H1 (cell line): ENCODE measurements around the gene ARHGAP8. TPM values are rescaled to one million over a fixed set of nuclear protein-coding genes. Genes with fewer than 3 reads are reported as not detected.

Experiments used
- CTCF ChIA-PET: fragments of 300-600 bp; sonication (Branson Sonifier 250); formaldehyde crosslinking; loops from one replicate; lab custom pipeline; 2021; ENCODE audit not compliant: partially characterized antibody; lab: Charles Lee
- POLR2A ChIA-PET: fragments of 300-600 bp; sonication (Branson Sonifier 250); formaldehyde crosslinking; loops from one replicate; lab custom pipeline; 2021; ENCODE audit warnings: inconsistent platforms; ENCODE audit not compliant: partially characterized antibody; lab: Charles Lee
- DNase-seq, 2 experiments: peaks; one replicate each; pipeline versions ENCODE4 v3.0.0 to v3.0.0-alpha.2; 2010 to 2022; ENCODE audit warnings: low spot score in 2 of 2, low read depth in 1 of 2, mixed read lengths in 1 of 2
- FAIRE-seq: peaks from 2 replicates; lab custom pipeline; 2011; peaks lifted over from hg19 to GRCh38; lab: Jason Lieb, UNC
- H2AFZ ChIP-seq: 2 replicates; pipeline ENCODE4 v1.8.1; 2012; ENCODE audit warnings: low read length, inconsistent platforms
- H2AK5ac ChIP-seq: 2 replicates; pipeline ENCODE4 v1.6.1; 2013; ENCODE audit warnings: low read depth, low read length
- H2BK120ac ChIP-seq: replicated peaks from 2 replicates; pipeline ENCODE3; 2013; ENCODE audit warnings: low read depth, low read length, inconsistent platforms
- H2BK12ac ChIP-seq: 2 replicates; pipeline ENCODE4 v1.6.1; 2013; ENCODE audit warnings: low read depth, low read length
- H2BK15ac ChIP-seq: 2 replicates; pipeline ENCODE4 v1.6.1; 2013; ENCODE audit warnings: low read length
- H2BK20ac ChIP-seq: 2 replicates; pipeline ENCODE4 v1.6.1; 2013; ENCODE audit warnings: low read length
- H2BK5ac ChIP-seq: 2 replicates; pipeline ENCODE4 v1.6.1; 2013; ENCODE audit warnings: low read depth, low read length
- H3K14ac ChIP-seq: 2 replicates; pipeline ENCODE4 v1.6.1; 2013; ENCODE audit warnings: inconsistent platforms; ENCODE audit not compliant: insufficient read length
- H3K18ac ChIP-seq: 2 replicates; pipeline ENCODE4 v1.6.1; 2013; ENCODE audit warnings: low read length; ENCODE audit errors: extremely low read depth
- H3K23ac ChIP-seq: 2 replicates; pipeline ENCODE4 v1.6.1; 2013; ENCODE audit warnings: inconsistent platforms; ENCODE audit not compliant: insufficient read length
- H3K23me2 ChIP-seq: 2 replicates; pipeline ENCODE4 v1.6.1; 2013; ENCODE audit warnings: low read depth, low read length
- H3K27ac ChIP-seq: 2 replicates; pipeline ENCODE4 v1.6.1; 2011; ENCODE audit warnings: low read depth, low read length, inconsistent platforms
- H3K27me3 ChIP-seq, 4 experiments: replicated peaks in 1 of 4; 1 replicate in 1 of 4; 2 replicates in 3 of 4; pipeline versions ENCODE4 v1.6.1 to v1.8.1; 2011 to 2013; ENCODE audit warnings: low read length in 3 of 4, mild to moderate bottlenecking in 3 of 4, inconsistent platforms in 2 of 4, mixed read lengths in 2 of 4, moderate library complexity in 1 of 4; ENCODE audit not compliant: control insufficient read depth in 3 of 4, insufficient read depth in 3 of 4; ENCODE audit errors: extremely low read depth in 1 of 4
- H3K36me3 ChIP-seq, 4 experiments: 2 replicates each; pipeline versions ENCODE4 v1.6.1 to v1.8.1; 2011 to 2013; ENCODE audit warnings: mild to moderate bottlenecking in 4 of 4, low read length in 3 of 4, moderate library complexity in 2 of 4, control low read depth in 1 of 4, inconsistent platforms in 1 of 4; ENCODE audit not compliant: insufficient read depth in 4 of 4, control insufficient read depth in 2 of 4
- H3K4ac ChIP-seq: replicated peaks from 2 replicates; pipeline ENCODE3; 2013; ENCODE audit warnings: low read length, low read depth, mixed read lengths, inconsistent platforms; ENCODE audit not compliant: insufficient read length
- H3K4me1 ChIP-seq, 4 experiments: replicated peaks in 1 of 4; 1 replicate in 1 of 4; 2 replicates in 3 of 4; pipeline versions ENCODE4 v1.6.1 to v1.8.1; 2011 to 2013; ENCODE audit warnings: low read length in 3 of 4, inconsistent platforms in 2 of 4, mixed read lengths in 1 of 4; ENCODE audit not compliant: insufficient read depth in 4 of 4, control insufficient read depth in 3 of 4
- H3K4me2 ChIP-seq, 2 experiments: 2 replicates each; pipeline versions ENCODE4 v1.6.1 to v1.8.1; 2011 to 2013; ENCODE audit warnings: low read depth in 2 of 2, low read length in 2 of 2, control low read depth in 1 of 2, inconsistent platforms in 1 of 2, mild to moderate bottlenecking in 1 of 2; ENCODE audit not compliant: insufficient read depth in 1 of 2
- H3K4me3 ChIP-seq, 4 experiments: fragments of 200-600, 300-600 bp in 1 of 4; sonication (generic), shearing (Covaris generic), sonication (Bioruptor Twin) in 1 of 4; 2 replicates each; pipeline versions ENCODE4 v1.5.1 to v1.8.1; 2011 to 2016; ENCODE audit warnings: low read length in 4 of 4, low read depth in 3 of 4, control low read depth in 2 of 4, inconsistent platforms in 2 of 4, mild to moderate bottlenecking in 2 of 4, mixed read lengths in 1 of 4, moderate library complexity in 1 of 4; ENCODE audit not compliant: insufficient read depth in 2 of 4; ENCODE audit errors: extremely low read depth in 1 of 4
- H3K56ac ChIP-seq: replicated peaks from 2 replicates; pipeline ENCODE3; 2013; ENCODE audit warnings: low read depth, mild to moderate bottlenecking, mixed read lengths, low read length, inconsistent platforms; ENCODE audit not compliant: insufficient read length
- H3K79me1 ChIP-seq: 2 replicates; pipeline ENCODE4 v1.6.1; 2013; ENCODE audit warnings: low read depth, low read length, control low read depth
- H3K79me2 ChIP-seq, 2 experiments: 2 replicates each; pipeline versions ENCODE4 v1.6.1 to v1.8.1; 2012 to 2013; ENCODE audit warnings: low read length in 2 of 2, mild to moderate bottlenecking in 2 of 2, inconsistent platforms in 1 of 2; ENCODE audit not compliant: insufficient read depth in 2 of 2, control insufficient read depth in 1 of 2
- H3K9ac ChIP-seq, 4 experiments: replicated peaks in 1 of 4; 1 replicate in 1 of 4; 2 replicates in 3 of 4; pipeline versions ENCODE4 v1.6.1 to v1.8.1; 2011 to 2013; ENCODE audit warnings: low read depth in 3 of 4, low read length in 3 of 4, control low read depth in 2 of 4, mild to moderate bottlenecking in 2 of 4, moderate library complexity in 2 of 4, inconsistent platforms in 1 of 4; ENCODE audit errors: extremely low read depth in 1 of 4
- H3K9me3 ChIP-seq, 2 experiments: 2 replicates each; pipeline versions ENCODE4 v1.6.1 to v1.8.1; 2012 to 2013; ENCODE audit warnings: mild to moderate bottlenecking in 2 of 2, moderate library complexity in 2 of 2, control low read depth in 1 of 2, inconsistent platforms in 1 of 2, low read depth in 1 of 2, low read length in 1 of 2, mixed read lengths in 1 of 2; ENCODE audit not compliant: insufficient read depth in 2 of 2
- H4K20me1 ChIP-seq, 2 experiments: replicated peaks in 1 of 2; 2 replicates each; pipeline versions ENCODE3 to v1.8.1; 2011 to 2013; ENCODE audit warnings: inconsistent platforms in 2 of 2, low read length in 2 of 2, mild to moderate bottlenecking in 1 of 2; ENCODE audit not compliant: insufficient read depth in 2 of 2, control insufficient read depth in 1 of 2
- H4K5ac ChIP-seq: 2 replicates; pipeline ENCODE4 v1.6.1; 2013; ENCODE audit warnings: low read length, low read depth, mixed read lengths, inconsistent platforms; ENCODE audit not compliant: insufficient read length
- H4K8ac ChIP-seq: 2 replicates; pipeline ENCODE4 v1.8.0; 2013; ENCODE audit warnings: mild to moderate bottlenecking, moderate library complexity, low read length, inconsistent platforms; ENCODE audit not compliant: insufficient read depth; ENCODE audit errors: extremely low read depth
- H4K91ac ChIP-seq: replicated peaks from 2 replicates; pipeline ENCODE3; 2013; ENCODE audit warnings: low read length, mixed read lengths, inconsistent platforms; ENCODE audit not compliant: insufficient read length
- BCL11A ChIP-seq, 2 experiments: IDR thresholded peaks; one replicate each; pipeline ENCODE4 v1.6.1; 2011; ENCODE audit warnings: low read depth in 2 of 2, low read length in 2 of 2, mild to moderate bottlenecking in 2 of 2
- CEBPB ChIP-seq: IDR thresholded peaks from 2 replicates; pipeline ENCODE4 v1.6.1; 2012; ENCODE audit warnings: low read depth, low read length
- FOSL1 ChIP-seq: IDR thresholded peaks from 2 replicates; pipeline ENCODE4 v1.6.1; 2011; ENCODE audit warnings: mild to moderate bottlenecking, low read depth, low read length, moderate library complexity; ENCODE audit not compliant: insufficient read depth
- KDM4A ChIP-seq: IDR thresholded peaks from one replicate; pipeline ENCODE4 v1.7.1; 2012; ENCODE audit warnings: low read depth, mild to moderate bottlenecking, moderate library complexity, low read length, inconsistent platforms; ENCODE audit not compliant: severe bottlenecking
- NRF1 ChIP-seq: IDR thresholded peaks from 2 replicates; pipeline ENCODE4 v1.6.1; 2011; ENCODE audit warnings: mild to moderate bottlenecking, low read depth, low read length, improper control_type of control experiment
- PHF8 ChIP-seq: fragments of 200-600 bp; sonication (generic); conservative IDR thresholded peaks from 2 replicates; pipeline ENCODE4 v1.7.1; 2012; ENCODE audit warnings: low read depth, mild to moderate bottlenecking, inconsistent platforms, low read length, moderate library complexity
- SIN3A ChIP-seq, 2 experiments: IDR thresholded peaks in 1 of 2; conservative IDR thresholded peaks in 1 of 2; 2 replicates each; pipeline ENCODE4 v1.6.1; 2011 to 2012; ENCODE audit warnings: low read length in 2 of 2, improper control_type of control experiment in 1 of 2, low read depth in 1 of 2, mild to moderate bottlenecking in 1 of 2
- SIRT6 ChIP-seq: IDR thresholded peaks from one replicate; pipeline ENCODE4 v1.7.1; 2012; ENCODE audit warnings: low read length, inconsistent platforms
- SP2 ChIP-seq: IDR thresholded peaks from 2 replicates; pipeline ENCODE4 v1.6.1; 2012; ENCODE audit warnings: mild to moderate bottlenecking, low read length, inconsistent platforms
- TAF1 ChIP-seq: IDR thresholded peaks from 2 replicates; pipeline ENCODE4 v1.6.1; 2011; ENCODE audit warnings: mild to moderate bottlenecking, low read depth, low read length
- YY1 ChIP-seq: IDR thresholded peaks from 2 replicates; pipeline ENCODE4 v1.6.1; 2011; ENCODE audit warnings: low read depth, mild to moderate bottlenecking, low read length
- WGBS, 2 experiments: shearing (Covaris generic) in 1 of 2; methylation state at CpG; one replicate each; pipeline versions ENCODE4 v1.1.6 to v1.1.7; 2013 to 2015; ENCODE audit warnings: low lambda C conversion rate in 2 of 2, mixed read lengths in 2 of 2, inconsistent platforms in 1 of 2, low coverage in 1 of 2, missing lambda C conversion rate in 1 of 2; ENCODE audit not compliant: insufficient replicate concordance in 2 of 2, insufficient coverage in 1 of 2, insufficient read length in 1 of 2; ENCODE audit errors: extremely low coverage in 1 of 2, missing lambda C conversion rate in 1 of 2; 5-methylcytosine and 5-hydroxymethylcytosine counted together
- polyA plus RNA-seq, 7 experiments: library from polyadenylated mRNA; depleted of rRNA in 3 of 7; stranded (reverse) in 5 of 7; unstranded in 2 of 7; fragments of >200 nt in 5 of 7; fragments of 200-250 nt in 2 of 7; gene quantifications; 1 replicate in 5 of 7; 2 replicates in 1 of 7; 4 replicates in 1 of 7; pipeline versions ENCODE4 v1.2.1 to v1.2.3, GENCODE V29; 2011 to 2013; ENCODE audit warnings: missing spikeins in 2 of 7, mixed read lengths in 2 of 7
- total RNA-seq: library from RNA; stranded (reverse); fragmentation: NEBNext Ultra II Directional; extraction: Animal tissue kit (Norgen Biotek cat#: 25700); gene quantifications from 2 replicates; pipeline ENCODE4 v1.2.1, GENCODE V29; 2021
- TF ChIP-seq, protein P1 (sequence below): IDR thresholded peaks from 2 replicates; pipeline ENCODE4 v1.6.1; 2012; ENCODE audit warnings: inconsistent platforms
- TF ChIP-seq, protein P2 (sequence below): IDR thresholded peaks from 2 replicates; pipeline ENCODE4 v1.6.1; 2011; ENCODE audit warnings: low read depth, mild to moderate bottlenecking, low read length; ENCODE audit not compliant: insufficient read depth

ARHGAP8 gene
- total and polyA plus RNA-seq, 2 of the 8 experiments (the other 6 are each of a cell fraction or from before 2014, with no cell fraction given): 35.6 to 47.7 TPM

DNA sequence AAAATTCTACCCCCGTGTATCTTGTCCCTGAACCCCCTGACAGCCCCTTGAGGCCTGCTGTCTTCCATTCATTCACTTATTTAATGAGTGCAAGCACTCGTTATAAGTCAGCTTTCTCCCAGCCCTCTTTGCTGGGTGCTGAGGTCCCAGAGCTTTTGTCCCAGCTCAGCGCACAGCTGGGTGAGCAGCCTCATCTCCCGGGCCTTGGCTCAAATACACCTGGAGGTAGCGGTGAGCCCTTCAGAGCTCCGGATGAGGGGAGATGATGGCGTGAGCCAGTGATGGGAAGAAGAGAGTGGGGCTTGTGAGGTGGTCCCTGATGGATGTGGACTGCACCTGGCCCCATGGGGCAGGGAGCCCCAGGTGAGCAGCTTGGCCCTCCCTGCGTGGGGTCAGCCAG is 18.1 kb upstream of the ARHGAP8 start:
- H4K8ac ChIP-seq: no peak overlapping the region; the same call in 1 of the 2 replicates
- H3K23ac ChIP-seq: no peak overlapping the region
- no peaks in the 10 kb centered on the region; a peak in 1 of 8 replicates for H3K36me3 ChIP-seq
- H4K5ac ChIP-seq: no peak overlapping the region
- H3K79me2 ChIP-seq: no peaks in the 10 kb centered on the region
- H3K4me2 ChIP-seq: no peak overlapping the region
- POLR2A ChIA-PET: interaction anchor here (0.6 to 0.8 kb wide), 2 partner anchors 8 to 19 kb away, joined by 3 to 5 read pairs; no protein-coding TSS in a partner anchor
- H2BK5ac ChIP-seq: no peak overlapping the region
- FAIRE-seq (no peak), DNase-seq (no peak)
- H4K20me1 ChIP-seq: peaks cover 0 to 14% of the 10 kb centered on the region in 2 experiments
- no peak overlapping the region for H2BK120ac ChIP-seq
- no peak overlapping the region for H2BK15ac ChIP-seq
- H3K18ac ChIP-seq: no peak overlapping the region
- no peak overlapping the region for H3K4me3 ChIP-seq
- CTCF ChIA-PET: interaction anchor here (0.7 to 9.3 kb wide), 10 partner anchors 10 to 341 kb away, joined by 3 to 102 read pairs (median 22); partner anchors contain the start of gene ARHGAP8
- H4K91ac ChIP-seq: no peak overlapping the region
- H3K4me1 ChIP-seq: peaks cover 0 to 19% (median 12%) of the 10 kb centered on the region in 4 experiments; a peak in 5 of 7 replicates
- H2AFZ ChIP-seq: no peak overlapping the region
- H3K23me2 ChIP-seq: no peaks in the 10 kb centered on the region
- no peak overlapping the region for H3K14ac ChIP-seq
- no peaks in the 10 kb centered on the region for H3K9me3 ChIP-seq
- 82% methylated on average over 8 of the region's 8 CpGs; no CpG with 5 or more reads in 1 of the 2 experiments for WGBS, 2 experiments
- no peaks in the 10 kb centered on the region for H3K79me1 ChIP-seq
- no peak overlapping the region for H2BK12ac ChIP-seq
- H3K27me3 ChIP-seq: no peaks in the 10 kb centered on the region; a peak in 1 of 7 replicates
- H2AK5ac ChIP-seq: no peak overlapping the region
- no peak overlapping the region for H3K4ac ChIP-seq
- no peak overlapping the region for H2BK20ac ChIP-seq
- no peak overlapping the region for H3K27ac ChIP-seq
- H3K9ac ChIP-seq: no peak overlapping the region
- no peak overlapping the region for H3K56ac ChIP-seq
- TF ChIP-seq YY1: no peak
- TF ChIP-seq SP2: no peak
- TF ChIP-seq NRF1: no peak
- TF ChIP-seq, protein P1, sequence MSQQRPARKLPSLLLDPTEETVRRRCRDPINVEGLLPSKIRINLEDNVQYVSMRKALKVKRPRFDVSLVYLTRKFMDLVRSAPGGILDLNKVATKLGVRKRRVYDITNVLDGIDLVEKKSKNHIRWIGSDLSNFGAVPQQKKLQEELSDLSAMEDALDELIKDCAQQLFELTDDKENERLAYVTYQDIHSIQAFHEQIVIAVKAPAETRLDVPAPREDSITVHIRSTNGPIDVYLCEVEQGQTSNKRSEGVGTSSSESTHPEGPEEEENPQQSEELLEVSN: no peak
- TF ChIP-seq SIRT6: no peak
- TF ChIP-seq FOSL1: no peak
- TF ChIP-seq, protein P2, sequence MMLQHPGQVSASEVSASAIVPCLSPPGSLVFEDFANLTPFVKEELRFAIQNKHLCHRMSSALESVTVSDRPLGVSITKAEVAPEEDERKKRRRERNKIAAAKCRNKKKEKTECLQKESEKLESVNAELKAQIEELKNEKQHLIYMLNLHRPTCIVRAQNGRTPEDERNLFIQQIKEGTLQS: no peak
- no peak for TF ChIP-seq TAF1
- TF ChIP-seq PHF8: no peak
- no peak for TF ChIP-seq SIN3A (conservative IDR thresholded peaks at IDR 0.05 in 1 of 2, IDR thresholded peaks at IDR 0.05 in 1 of 2; ENCODE audit: low read depth in 1 of 2, low read length in 2 of 2)
- no peak for TF ChIP-seq CEBPB
- TF ChIP-seq BCL11A (IDR thresholded peaks at IDR 0.05; ENCODE audit: low read depth in 2 of 2, low read length in 2 of 2): no peak
- no peak for TF ChIP-seq KDM4A
